Activated CD8-positive, alpha-beta memory T cell treated with anti-CD3 and anti-CD28 coated beads, Interleukin-2, amount 50 U/mL, for 24 hours (primary cell): ENCODE measurements around the gene AAK1.
"Not testable (repeated sequence)": the region's sequence is repeated elsewhere in the genome, so short reads cannot be mapped to it uniquely, and the experiment has no call there.

Experiments used
- DNase-seq: peaks from one replicate; pipeline ENCODE4 v3.0.0-alpha.2; 2020; ENCODE audit errors: extremely low read depth

Gene AAK1

DNA sequence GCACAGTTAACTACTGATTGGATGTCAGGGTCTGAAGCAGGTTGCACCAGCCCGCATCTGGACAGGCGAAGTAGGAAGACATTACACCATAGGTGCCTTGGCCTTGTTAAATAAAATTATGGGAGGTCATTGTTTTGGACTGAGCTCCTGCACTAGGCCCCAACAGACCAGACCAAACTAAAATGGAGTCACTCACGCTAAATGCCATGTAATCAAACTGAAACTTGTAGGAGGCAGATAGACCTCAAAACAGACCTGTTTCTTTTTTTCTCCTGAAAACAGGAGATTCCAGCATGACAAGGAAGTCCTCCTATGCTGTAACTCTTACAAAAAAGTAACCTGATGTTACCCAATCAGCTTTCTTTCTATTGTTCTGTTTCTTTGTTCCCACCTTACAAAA, 190.9 kb downstream of the AAK1 start:
- no peak for DNase-seq

DNA sequence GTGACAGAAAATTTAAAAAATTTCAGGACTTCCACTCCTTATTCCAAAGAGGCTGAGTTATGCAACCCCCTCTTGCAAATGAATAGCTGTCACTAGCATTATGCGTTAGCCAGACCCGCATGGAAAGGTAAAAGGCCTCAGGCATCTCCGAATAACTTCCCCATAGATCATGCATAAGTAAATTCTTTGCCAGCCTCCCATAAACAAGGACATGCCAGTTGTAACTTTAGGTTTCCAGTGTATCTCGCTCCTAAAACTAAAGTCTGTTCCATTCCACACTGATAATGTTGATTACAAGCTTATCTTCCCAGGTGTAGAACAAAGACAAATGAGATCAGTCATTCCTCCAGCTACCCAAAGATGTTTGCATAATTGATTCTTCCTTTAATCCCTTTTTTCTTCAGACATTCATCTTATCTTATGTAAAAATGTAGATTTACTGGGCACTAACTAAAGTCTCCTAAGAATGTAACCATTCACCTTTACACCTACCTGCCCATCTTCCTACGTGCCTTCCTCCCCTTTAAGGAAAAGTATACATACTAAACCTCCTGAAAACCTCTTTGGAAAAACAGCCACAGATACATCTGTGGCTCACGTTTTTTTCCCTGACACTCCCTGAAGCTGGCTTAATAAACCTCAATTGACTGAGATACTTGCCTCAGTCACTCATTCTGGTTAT, 192.7 kb downstream of the AAK1 start:
- no peak for DNase-seq

DNA sequence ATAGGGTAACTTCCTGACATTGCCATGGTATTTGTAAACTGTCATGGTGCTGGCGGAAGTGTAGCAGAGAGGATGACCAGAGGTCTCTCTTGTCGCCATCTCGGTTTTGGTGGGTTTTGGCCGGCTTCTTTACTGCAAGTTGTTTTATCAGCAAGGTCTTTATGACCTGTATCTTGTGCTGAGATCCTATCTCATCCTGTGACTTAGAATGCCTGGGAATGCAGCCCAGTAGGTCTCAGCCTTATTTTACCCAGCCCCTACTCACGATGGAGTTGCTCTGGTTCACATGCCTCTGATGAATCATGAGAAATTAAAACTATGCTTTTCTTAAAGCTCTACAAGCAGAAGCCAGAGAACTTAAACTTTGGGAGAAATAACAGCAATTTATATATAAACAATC, 193.6 kb downstream of the AAK1 start:
- no peak for DNase-seq

DNA sequence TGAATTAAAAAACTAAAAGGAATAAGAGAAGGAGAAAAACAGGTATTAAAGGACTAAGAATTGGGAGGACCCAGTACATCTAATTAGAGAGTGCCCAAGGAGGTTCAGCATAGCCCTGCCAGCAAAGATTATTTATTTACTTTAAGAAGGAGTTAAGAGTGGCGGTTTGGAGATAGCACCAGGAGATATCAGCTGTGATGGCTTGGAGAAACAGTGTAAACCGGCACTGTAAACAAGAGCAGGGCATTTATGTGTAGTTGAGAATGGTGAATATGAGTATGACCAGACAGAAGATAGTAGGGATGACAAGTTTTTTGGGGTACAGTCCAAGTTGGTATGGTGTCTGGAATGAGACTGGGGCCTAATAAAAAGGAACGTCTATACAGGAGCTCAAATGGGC, 199.9 kb downstream of the AAK1 start:
- not testable (repeated sequence) for DNase-seq

DNA sequence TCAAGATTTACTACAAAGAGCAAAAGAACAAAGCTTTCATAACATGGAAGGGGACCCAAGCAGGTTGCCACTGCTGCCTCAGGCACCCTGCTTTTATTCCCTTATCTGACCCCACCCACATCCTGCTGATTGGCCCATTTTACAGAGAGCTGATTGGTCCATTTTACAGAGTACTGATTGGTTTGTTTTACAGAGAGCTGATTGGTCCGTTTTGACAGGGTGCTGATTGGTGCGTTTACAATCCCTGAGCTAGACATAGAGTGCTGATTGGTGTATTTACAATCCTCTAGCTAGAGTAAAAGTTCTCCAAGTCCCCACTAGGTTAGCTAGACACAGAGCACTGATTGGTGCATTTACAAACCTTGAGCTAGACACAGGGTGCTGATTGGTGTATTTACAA, 204.0 kb downstream of the AAK1 start:
- DNase-seq, result not testable (repeated sequence)

DNA sequence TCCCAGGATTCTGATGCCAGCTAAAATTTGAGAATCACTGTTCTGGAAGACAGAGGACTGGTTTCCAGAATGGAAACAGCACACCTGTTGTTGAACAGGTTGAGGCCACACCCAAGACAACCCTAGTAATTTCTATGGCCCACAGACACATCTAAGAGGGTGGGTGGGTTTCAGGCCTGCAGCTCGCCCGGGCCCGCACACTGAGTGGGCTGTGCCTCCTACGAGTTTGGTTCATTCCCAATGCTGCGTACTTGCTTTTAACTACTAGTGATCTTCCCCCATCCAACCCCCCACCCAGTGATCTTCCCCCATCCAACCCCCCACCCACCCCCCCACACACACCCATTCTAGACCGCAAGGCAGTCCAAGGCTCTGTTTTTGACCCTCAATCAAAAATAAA, 205.0 kb downstream of the AAK1 start:
- DNase-seq, result no peak

DNA sequence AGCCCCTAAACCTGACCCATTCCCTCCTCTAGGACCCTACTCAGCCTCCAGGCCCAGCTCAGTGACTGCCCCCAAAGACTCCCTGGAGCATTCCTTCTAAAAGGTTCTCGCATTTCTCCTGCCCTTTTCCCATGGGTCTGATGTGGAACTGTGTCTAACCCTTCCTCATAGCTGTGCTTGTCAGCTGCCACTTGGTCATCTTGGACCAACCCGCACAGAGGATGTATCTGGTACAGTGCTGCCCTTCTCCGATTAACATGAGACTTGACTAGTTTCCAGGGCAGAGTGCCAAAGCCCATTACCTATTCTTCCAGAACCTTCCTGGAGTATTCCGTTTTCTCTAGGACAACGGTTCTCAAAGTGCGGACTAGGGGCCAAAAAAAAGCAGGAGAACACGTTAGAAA, 205.8 kb downstream of the AAK1 start:
- no peak for DNase-seq

DNA sequence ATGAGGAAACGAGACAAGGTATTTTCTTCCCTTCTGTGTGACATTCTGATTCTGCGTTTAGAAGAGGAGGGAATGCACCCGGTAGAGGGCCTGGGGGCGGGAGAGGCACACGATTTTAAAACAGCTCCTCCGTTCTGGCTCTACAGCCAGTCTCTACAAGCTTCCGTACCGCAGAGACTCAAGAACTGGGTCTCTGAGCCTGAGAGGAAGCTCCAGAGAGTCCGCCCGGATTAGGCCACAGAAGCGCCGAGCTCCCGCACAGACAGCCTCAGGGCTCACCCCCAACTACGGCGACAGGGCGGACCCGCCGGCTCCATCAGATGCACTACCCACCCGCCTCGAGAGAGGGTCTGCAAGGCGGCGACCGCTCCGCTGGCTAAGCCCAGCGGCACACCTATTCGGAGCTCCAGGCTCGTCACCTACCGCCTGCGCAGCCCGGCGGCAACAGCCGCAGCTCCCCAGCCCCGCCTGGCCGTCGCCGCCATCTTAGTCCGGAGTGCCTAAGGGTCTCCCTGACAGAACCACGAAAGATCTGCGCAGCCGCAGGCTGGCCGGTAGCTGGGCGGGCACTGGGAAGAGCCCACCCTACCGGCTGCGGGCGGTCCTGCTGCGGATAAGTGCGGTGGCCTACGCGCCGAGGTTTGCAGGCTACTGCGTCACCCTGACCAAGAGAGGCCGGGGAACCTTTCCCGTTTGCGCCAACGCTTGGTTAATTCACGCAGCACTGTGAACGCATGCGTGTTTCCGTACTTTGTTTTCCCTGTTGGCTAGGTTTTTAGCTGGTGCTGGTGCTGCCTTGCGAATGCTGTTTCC, 206.4 kb downstream of the AAK1 start, which contains the start of gene NFU1:
NFU1 (minus strand) TSS at position 498 of the 813 bp plus-strand sequence; CDS start at position 485, 13 bp downstream.
- peak; percentile 78 for DNase-seq

GRCh38 chr2:69436596-69436937, 207.0 kb downstream of the AAK1 start:
- no peak for DNase-seq

- no peak for DNase-seq
Observed at GRCh38 chr2:69434753-69435152, 208.8 kb downstream of the AAK1 start.

- no peak for DNase-seq
Observed at GRCh38 chr2:69429491-69430183, 213.9 kb downstream of the AAK1 start.

DNA sequence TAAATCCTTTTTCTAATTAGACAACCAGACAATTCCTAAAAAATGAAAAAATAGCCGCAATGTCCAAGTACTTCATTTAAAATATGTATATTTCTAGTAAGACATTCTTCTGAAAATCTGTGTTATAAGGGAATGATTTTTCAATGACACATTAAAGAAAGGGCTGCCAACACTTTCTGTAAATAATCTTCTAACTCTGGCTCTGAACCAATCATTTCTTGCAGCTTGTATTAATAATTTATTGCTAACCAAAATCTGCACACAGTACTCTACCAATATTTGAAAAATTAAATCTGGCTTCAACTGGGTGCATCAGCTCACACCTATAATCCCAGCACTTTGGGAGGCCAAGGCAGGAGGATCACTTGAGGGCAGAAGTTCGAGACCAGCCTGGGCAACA, 214.6 kb downstream of the AAK1 start:
- DNase-seq, result no peak

DNA sequence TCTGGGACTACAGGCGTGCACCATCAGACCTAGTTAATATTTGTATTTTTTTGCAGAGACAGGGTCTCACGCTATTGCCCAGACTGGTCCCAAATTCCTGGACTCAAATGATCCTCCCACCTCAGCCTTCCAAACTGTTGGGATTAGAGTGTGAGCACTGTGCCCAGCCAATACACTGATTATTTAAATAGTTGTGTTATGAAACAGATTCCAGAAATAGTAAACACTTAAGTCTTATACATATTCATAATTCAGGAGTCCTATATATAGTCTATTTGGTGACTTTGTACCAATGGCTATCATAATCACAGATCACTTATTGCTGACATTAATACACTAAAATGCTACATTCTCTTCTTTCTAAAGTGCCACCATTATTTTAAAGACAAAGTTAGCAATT, 219.1 kb downstream of the AAK1 start:
- DNase-seq, result no peak

- no peak for DNase-seq
Observed at GRCh38 chr2:69422198-69422597, 221.3 kb downstream of the AAK1 start.

- DNase-seq, result not testable (repeated sequence)
Observed at GRCh38 chr2:69419111-69419510, 224.4 kb downstream of the AAK1 start.

DNA sequence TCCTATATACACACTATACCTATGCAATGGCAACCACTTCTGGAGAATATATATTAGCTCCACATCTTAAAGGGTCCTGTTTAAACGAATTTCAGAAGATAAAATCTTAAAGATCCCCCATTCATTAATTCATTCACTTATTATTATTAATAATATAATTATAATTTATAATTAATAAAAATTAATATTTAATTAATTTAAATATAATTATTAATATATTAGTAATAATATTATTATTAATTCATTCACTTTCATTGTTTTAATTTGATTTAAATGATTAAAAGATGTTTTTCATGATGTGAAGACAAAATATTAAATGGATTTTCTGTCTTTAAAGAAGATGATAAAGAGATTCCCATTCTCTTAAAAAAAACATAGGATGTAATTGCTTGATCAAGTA, 227.4 kb downstream of the AAK1 start:
- DNase-seq, result no peak
